HL-60/S4 treated with phorbol 12-myristate 13-acetate at 8.2 ng/mL for 4 days and 3 days (cell line): ENCODE data around the gene SLC17A1.
"Not testable (repeated sequence)": the region's sequence is repeated elsewhere in the genome, so short reads cannot be mapped to it uniquely, and the experiment has no call there.

ENCODE experiments used
- in situ Hi-C: fragments of 300-500 bp; cut with MboI; formaldehyde crosslinking; loops from 2 replicates; pipeline ENCODE4 v1.15.0; 2022; ENCODE audit warnings: low sequenced_read_pairs

SLC17A1 gene

GRCh38 chr6:25757936-25758642 is 73.8 kb downstream of the SLC17A1 start:
- in situ Hi-C loops: no loop called here

GRCh38 chr6:25756382-25757363 is 75.2 kb downstream of the SLC17A1 start:
- in situ Hi-C loops: no loop called here

GRCh38 chr6:25755483-25755882 is 76.4 kb downstream of the SLC17A1 start:
- in situ Hi-C loops: no loop called here

GRCh38 chr6:25754535-25754934 is 77.3 kb downstream of the SLC17A1 start, which contains the start of gene SLC17A4:
Gene SLC17A4, plus strand, starts transcription at chr6:25754742. Its CDS starts 7,221 bp downstream, at chr6:25761963.
- in situ Hi-C loops: no loop called here

- in situ Hi-C loops: no loop called here
These were observed 78.8 kb downstream of the SLC17A1 start for GRCh38 chr6:25753079-25753478.

GRCh38 chr6:25750906-25751305 is 80.9 kb downstream of the SLC17A1 start:
- in situ Hi-C loops: no loop called here

- in situ Hi-C loops: no loop called here
These were observed 82.0 kb downstream of the SLC17A1 start for GRCh38 chr6:25749837-25750236.

GRCh38 chr6:25748601-25749517 is 83.0 kb downstream of the SLC17A1 start:
- in situ Hi-C loops: not testable (repeated sequence)

GRCh38 chr6:25748049-25748448 is 83.8 kb downstream of the SLC17A1 start:
- in situ Hi-C loops: no loop called here

GRCh38 chr6:25747477-25747876 is 84.4 kb downstream of the SLC17A1 start:
- in situ Hi-C loops: no loop called here

GRCh38 chr6:25746968-25747367 is 84.9 kb downstream of the SLC17A1 start:
- in situ Hi-C loops: no loop called here

- in situ Hi-C loops: no loop called here
These were observed 86.0 kb downstream of the SLC17A1 start for GRCh38 chr6:25745836-25746235.

GRCh38 chr6:25743868-25744267 is 88.0 kb downstream of the SLC17A1 start:
- in situ Hi-C loops: no loop called here

GRCh38 chr6:25735261-25735660 is 96.6 kb downstream of the SLC17A1 start:
- in situ Hi-C loops: no loop called here
